ENCODE measurements around the gene EGLN3.
A peak's percentile ranks its signal among the peaks of the same experiment; 100 is the strongest.
"Not testable (repeated sequence)": the region's sequence is repeated elsewhere in the genome, so short reads cannot be mapped to it uniquely, and the experiment has no call there.

EGLN3 gene

DNA sequence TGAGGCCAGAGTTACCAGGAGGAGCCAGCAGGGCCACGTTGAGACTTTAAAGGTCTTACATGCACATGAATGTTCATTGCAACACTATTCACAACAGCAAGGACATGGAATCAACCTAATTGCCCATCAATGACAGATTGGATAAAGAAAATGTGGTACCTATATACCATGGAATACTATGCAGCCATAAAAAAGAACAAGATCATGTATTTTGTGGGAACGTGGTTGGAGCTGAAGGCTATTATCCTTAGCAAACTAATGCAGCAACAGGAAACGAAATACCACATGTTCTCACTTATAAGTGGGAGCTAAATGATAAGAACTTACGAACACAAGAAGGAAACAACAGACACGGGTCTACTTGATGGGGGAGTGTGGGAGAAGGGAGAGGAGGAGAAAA lies 11.6 kb upstream of the EGLN3 start:
- not testable (repeated sequence) for FAIRE-seq; DNase-seq (ENCODE audit: low spot score)

GRCh38 chr14:33962016-33962415 lies 11.1 kb upstream of the EGLN3 start:
- DNase-seq (ENCODE audit: low spot score): no peak
- FAIRE-seq: no peak

- DNase-seq (ENCODE audit: low spot score) (no peak), FAIRE-seq (no peak)
Observed at GRCh38 chr14:33959692-33960151, 8.8 kb upstream of the EGLN3 start.

DNA sequence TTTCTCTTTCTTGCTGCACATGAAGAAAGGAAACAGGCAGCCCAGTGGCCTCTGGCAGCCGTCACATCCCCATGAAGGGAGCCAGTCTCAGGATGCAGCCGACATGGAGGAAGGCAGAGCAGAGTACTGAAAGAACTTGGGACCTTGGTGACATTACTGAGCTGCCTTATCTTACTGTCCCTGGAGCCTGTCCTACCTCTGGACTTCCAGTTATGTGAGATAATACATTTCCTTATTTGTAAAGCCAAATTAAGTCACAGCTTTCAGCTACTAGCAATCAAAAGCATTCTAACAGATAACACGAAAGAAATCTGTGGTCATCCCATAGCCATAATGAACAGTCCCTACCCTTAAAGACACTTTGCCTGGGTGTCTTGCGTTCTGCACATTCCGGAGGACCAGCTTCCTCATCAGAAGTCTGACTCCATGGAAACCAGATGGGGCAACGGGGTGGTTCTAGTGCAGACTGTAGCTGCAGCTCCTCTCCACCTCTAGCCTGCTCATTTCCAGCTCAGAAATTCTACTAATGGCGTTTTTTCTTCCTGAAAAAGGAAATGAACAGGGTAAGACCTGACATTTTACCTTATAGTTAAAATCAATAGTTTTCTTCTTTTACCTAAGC lies 7.8 kb upstream of the EGLN3 start:
- FAIRE-seq: no peak

GRCh38 chr14:33957993-33958392 lies 7.1 kb upstream of the EGLN3 start:
- DNase-seq (ENCODE audit: low spot score): no peak
- no peak for FAIRE-seq

More for the DNA sequence above, 7.8 kb upstream of the EGLN3 start:
- DNase-seq (ENCODE audit: low spot score): no peak

DNA sequence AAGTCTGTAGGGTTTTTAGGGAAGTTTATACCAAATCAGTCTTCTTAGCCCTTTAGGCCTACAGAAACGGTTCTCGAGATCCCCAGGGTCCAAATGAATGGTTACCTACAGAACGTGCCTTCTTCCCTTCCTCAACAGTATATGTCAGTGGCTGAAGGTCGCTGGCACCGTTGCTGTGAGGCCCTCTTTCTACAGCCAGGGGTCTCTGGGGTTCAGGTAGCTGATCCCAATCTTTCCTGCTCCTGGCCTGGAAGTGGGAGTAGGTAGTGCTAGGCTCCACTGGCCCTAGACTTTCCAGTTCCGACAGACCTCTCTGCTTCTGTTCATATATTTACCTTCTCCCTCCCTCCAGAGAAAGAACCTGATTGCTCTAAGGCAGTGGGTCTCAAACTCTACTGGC lies 6.4 kb upstream of the EGLN3 start:
- no peak for DNase-seq (ENCODE audit: low spot score)
- no peak for FAIRE-seq

- FAIRE-seq (no peak), DNase-seq (ENCODE audit: low spot score) (no peak)
Observed at GRCh38 chr14:33956640-33957039, 5.8 kb upstream of the EGLN3 start.

- no peak for DNase-seq (ENCODE audit: low spot score)
Observed at GRCh38 chr14:33954016-33954598, 3.2 kb upstream of the EGLN3 start.

DNA sequence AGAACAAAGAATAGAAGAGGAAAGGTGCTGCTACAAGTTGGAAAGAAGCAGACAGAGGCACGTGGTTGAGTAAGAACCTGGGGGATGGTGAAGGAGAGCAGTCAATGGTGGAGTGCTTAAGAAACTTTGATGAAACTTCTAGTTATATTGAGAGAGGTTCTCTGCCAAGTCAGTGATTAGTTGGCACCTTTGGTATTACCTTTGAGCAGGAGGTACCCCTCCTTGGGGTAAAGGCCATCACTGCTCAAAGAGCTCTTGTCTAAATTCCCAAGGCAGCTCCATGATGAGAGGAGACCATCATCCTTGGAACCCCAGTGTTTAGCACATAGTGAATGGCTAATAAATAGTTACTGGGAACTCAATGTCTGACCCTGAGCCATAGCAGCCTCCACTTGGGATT lies 1.7 kb upstream of the EGLN3 start:
- FAIRE-seq (no peak), DNase-seq (ENCODE audit: low spot score) (no peak)

More at GRCh38 chr14:33954016-33954598, 3.2 kb upstream of the EGLN3 start:
- FAIRE-seq: no peak

- no peak for DNase-seq (ENCODE audit: low spot score)
- no peak for FAIRE-seq
Observed at GRCh38 chr14:33951183-33951840, 438 bp upstream of the EGLN3 start.

- DNase-seq (ENCODE audit: low spot score) (no peak), FAIRE-seq (no peak)
Observed at GRCh38 chr14:33949411-33949893, 1.4 kb downstream of the EGLN3 start.

GRCh38 chr14:33948869-33949408 lies 1.9 kb downstream of the EGLN3 start:
- no peak for FAIRE-seq
- DNase-seq (ENCODE audit: low spot score): no peak

- no peak for FAIRE-seq
- DNase-seq (ENCODE audit: low spot score): no peak
Observed at GRCh38 chr14:33948145-33948868, 2.6 kb downstream of the EGLN3 start.

DNA sequence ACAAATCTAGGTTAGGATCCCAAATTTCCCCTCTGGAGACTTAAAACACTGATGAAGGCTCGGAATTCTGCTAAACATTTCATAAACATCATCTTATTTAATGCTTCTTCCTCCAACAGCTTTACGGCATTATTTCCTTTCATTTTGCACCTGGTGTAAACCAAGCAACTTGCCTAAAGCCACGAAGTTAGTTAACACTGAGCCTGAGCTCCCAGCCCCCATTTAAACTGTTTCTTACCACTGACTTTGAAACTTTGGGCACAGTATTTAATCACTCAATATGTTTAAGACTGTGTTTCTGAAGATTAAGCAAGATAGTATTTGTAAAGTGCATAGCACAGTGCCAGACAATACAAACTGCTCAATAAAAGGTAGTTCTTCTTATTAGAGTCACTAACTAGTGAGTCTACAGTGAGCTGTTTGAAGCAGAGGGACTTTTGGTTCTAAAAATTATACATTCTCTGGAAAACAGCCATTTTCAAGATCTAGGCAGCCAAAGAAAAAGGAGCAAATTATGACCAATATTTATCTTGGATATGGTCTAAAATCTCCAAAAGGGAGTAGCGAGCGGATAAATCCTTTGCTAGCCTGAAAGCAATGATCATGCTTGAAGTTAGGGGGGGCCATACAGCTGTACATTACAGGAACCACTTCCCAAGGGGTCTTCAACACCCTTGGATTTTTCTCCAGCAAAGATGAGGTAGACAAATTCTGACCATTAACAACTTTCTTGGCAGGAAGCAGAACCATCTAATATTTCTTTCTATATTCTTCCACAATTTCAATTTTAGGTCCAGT lies 4.0 kb downstream of the EGLN3 start:
- DNase-seq (ENCODE audit: low spot score) (no peak), FAIRE-seq (no peak)

DNA sequence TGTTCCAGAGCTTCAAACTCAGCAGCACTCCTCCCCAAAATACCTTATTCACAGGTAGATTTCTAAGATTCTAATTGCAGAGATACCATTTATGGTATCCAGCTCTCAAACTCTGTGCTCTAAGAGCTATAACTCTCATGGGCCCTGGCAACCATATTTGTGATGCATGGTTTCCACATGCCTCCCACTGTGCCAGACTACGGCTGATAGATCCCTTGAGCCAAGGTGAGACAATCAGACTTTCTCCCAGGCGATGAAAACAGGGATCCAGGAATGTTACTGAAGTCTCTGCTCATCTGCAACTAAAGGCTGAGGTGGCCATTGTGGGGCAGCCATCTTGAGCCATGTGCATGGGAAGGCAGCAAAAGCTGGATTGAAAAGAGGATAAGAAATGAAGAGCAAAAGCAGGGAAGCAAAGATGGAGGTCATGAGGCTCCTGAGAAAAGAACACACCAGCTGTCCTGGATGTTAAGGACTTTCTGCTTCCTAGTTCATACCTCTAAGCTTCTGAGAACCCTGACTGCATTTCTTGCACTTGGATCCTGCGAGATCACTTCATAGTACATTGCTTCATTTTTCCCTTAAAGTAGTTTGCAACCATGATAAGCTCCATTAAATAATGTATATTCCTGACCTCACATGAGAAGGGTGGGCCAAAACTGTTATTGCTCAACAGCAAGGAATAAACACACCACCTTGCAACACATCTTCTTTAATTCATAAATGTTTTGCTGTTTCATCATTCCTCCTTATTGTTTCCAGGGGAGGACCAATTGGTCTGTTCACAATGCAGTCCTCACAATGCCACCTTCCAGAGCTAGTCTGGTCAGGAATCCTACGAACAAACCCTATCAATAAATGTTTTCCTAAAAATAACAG lies 5.4 kb downstream of the EGLN3 start:
- DNase-seq (ENCODE audit: low spot score): no peak
- FAIRE-seq: no peak

GRCh38 chr14:33943096-33943883 lies 7.6 kb downstream of the EGLN3 start:
- DNase-seq (ENCODE audit: low spot score) (peak; percentile 7), FAIRE-seq (no peak)

GRCh38 chr14:33941718-33942117 lies 9.2 kb downstream of the EGLN3 start:
- FAIRE-seq (no peak), DNase-seq (ENCODE audit: low spot score) (peak; percentile 6)

DNA sequence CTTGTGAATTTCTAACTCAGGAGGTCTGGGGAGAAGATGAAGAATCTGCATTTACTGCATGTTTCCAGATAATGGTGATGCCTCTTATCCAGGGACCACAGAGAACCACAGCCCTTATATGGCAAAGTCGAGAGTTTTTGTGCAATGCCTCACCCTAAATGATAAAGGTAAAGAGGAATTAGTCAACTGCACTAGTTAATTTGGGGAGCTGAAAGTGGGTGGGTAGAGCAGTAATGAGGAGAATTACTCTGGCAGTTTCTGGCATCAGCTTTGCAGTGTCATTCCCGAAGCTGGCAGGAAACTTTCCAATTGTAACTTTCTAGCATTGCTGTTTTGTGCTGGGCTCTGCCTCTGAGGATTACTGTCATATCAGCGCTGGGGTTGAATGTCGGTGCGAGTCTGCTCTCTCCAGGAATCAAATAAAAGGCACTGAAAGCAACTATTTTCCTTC lies 10.3 kb downstream of the EGLN3 start:
- DNase-seq (ENCODE audit: low spot score) (no peak), FAIRE-seq (no peak)

Data from RCC 7860 (cell line).